GM12892 (cell line): Measurements from ENCODE around the gene CHCHD3. TPM values are rescaled to one million over a fixed set of nuclear protein-coding genes. Genes with fewer than 3 reads are reported as not detected.

ENCODE experiments used
- DNase-seq: peaks from one replicate; pipeline ENCODE4 v3.0.0; 2011; ENCODE audit not compliant: insufficient read length
- FAIRE-seq: peaks from 2 replicates; lab custom pipeline; 2011; peaks lifted over from hg19 to GRCh38; lab: Jason Lieb, UNC
- POLR2A ChIP-seq: IDR thresholded peaks from 2 replicates; pipeline ENCODE4 v1.6.1; 2011; ENCODE audit warnings: low read depth, low read length, control low read depth
- POLR2AphosphoS5 ChIP-seq: IDR thresholded peaks from 2 replicates; pipeline ENCODE4 v1.6.1; 2011; ENCODE audit warnings: low read depth, low read length, control low read depth
- TAF1 ChIP-seq: IDR thresholded peaks from 2 replicates; pipeline ENCODE4 v1.6.1; 2011; ENCODE audit warnings: low read depth, mild to moderate bottlenecking, control low read depth, low read length, borderline replicate concordance
- polyA plus RNA-seq: library from polyadenylated mRNA; unstranded; fragments of >200 nt; gene quantifications from one replicate; pipeline ENCODE4 v1.2.1, GENCODE V29; 2012; ENCODE audit warnings: missing spikeins, inconsistent platforms; ENCODE audit not compliant: missing spikeins

The CHCHD3 gene
- 90.2 TPM for polyA plus RNA-seq

DNA sequence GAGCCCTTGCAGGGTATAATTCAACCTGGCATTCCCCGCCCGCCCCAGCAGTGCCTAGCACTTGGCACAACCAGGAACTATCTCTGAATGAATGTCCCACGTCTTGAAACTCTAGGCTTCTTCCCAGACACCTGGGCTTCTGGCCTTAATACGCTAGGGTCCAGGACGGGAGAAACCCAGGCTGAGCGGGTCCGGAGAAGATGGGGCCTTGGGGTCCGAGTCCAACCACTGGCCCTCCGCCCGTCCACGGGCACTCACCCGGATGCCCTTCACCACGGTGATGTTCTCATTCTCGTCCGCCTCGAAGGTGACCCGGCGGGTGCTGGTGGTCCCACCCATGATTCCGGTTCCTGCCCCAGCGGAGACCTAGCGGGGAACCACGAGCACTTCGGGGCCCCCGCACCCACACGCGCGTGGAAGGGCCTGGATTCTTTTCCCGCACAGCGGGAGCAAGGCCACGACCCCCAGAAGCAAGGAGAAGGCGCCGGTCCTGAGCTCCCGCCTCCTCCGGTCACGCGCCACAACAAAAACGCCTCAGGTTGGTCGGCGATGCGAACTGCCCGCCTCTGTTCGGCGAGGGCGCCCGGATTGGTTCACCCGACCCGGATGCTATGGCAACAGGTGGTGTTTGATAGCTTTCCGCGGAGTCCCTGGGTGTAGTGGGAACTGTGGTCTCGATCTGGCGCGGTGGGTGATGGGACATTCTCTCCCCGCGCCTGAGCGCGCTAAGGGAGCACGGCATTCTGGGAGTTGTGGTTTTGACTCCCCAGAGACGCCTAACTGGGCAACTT lies at the start of gene CHCHD3:
TSS of gene CHCHD3 (minus strand) at position 492 of the 791 bp plus-strand sequence. CDS start at position 339, 153 bp downstream.
- TF ChIP-seq TAF1 (peak; percentile 31; the same call in 1 of the 2 replicates), POLR2AphosphoS5 (peak; percentile 73), POLR2A (peak; percentile 87)
- DNase-seq: peak; percentile 90
- peak; percentile 98 for FAIRE-seq

DNA sequence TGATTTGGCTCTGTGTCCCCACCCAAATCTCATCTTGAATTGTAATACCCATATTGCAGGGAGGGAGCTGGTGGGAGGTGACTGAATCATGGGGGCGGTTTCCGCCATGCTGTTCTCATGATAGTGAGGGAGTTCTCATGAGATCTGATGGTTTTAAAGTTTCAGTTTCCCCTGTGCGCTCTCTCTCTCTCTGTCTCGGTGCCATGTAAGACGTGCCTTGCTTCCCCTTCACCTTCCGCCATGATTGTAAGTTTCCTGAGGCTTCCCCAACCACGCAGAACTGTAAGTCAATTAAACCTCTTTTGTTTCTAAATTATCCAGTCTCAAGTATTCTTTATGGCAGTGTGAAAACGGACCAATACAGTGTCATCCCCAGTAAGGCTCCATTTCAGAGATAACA lies 48.3 kb upstream of the CHCHD3 start:
- DNase-seq (no peak), FAIRE-seq (no peak)
- TF ChIP-seq TAF1: no peak
- no peak for TF ChIP-seq POLR2A
- no peak for TF ChIP-seq POLR2AphosphoS5

DNA sequence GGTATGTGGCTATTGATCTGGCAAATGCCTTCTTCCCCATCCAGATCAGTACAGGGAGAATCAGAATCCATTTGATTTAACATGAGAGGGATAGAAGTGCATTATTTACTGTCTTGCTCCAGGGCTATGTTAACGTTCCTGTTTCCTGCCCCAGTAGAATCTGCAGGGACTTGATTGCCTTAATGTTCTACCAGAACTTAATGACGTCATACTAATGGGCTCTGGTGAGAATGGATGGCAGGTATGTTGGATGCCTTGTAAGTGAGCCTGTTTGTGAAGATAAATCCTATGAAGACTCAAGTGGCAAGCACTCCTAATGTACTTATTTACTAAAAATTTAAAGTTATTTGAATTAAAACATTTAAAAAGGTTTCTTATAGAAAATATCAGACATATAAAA lies 44.5 kb upstream of the CHCHD3 start:
- TF ChIP-seq TAF1: no peak
- no peak for TF ChIP-seq POLR2AphosphoS5
- TF ChIP-seq POLR2A: no peak
- DNase-seq (no peak), FAIRE-seq (no peak)

DNA sequence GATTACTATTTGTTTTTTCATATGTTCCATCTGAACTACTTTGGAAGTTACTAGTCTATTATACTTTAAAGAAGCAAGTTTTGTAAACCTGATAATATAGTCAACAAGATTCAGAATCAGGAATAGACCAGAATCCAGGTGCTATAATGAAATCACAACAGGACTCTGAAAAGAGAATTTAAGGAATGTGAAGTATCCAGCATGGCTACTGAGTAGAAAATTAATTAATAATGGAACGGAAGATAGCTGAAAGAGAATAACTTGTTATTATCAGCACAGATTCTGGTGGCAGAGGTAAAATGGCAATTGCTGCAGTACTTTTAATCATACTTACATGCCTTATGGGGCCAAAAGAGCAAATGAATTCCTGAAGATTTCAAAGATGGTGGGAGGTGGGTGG lies 43.1 kb upstream of the CHCHD3 start:
- no peak for TF ChIP-seq POLR2AphosphoS5
- TF ChIP-seq TAF1: no peak
- no peak for TF ChIP-seq POLR2A
- no peak for FAIRE-seq
- DNase-seq: no peak

DNA sequence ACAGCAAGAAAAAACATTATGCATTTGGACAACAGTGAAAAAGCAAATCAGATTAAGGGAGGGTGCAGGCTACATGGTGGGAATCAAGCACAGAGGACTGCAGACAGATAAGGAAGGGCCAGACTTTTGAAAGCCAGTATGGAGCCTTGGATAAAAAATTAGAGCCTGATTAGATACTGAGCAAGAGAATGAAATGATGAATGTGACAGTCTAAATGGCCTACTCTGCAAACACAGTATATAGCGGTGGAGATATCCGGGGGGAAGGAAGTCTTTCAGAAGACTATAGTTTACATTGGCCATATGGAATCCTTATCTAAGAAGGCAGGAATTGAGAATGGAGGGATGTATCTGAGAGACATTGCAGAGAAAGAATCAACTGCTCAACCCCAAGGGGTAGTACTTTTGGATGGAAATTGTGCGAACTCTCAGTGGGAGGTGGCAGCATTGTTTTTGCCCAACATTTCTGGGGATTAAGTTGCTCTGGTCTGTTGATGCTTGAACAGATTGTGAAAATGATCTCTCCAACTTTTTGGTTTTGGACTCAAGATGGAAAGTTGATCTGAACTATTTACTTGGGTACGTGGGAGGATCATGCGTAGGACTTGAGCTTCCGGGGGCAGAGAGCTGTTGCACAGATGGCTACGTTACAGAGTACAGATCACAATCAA lies 39.4 kb upstream of the CHCHD3 start:
- DNase-seq (no peak), FAIRE-seq (no peak)
- TF ChIP-seq POLR2A: no peak
- no peak for TF ChIP-seq POLR2AphosphoS5
- TF ChIP-seq TAF1: no peak

DNA sequence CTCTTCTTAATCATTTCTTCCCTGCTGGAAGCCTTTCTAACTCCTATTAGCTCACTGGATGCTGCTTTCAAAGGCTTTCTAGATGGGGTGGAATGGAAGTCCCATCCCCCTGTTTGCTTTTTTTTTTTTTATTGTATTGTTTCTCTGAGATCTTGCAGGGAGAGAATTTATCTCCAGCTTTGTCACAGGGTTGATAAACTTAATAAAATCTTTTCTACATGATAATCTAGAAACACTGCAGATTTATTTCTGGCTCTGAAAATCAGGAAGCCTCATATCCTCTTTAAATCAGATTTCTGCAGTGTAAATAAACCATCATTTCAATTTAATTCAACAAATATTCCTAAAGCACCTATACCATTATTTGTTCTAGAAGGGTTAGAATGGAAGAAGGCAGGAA lies 37.2 kb upstream of the CHCHD3 start:
- no peak for FAIRE-seq

DNA sequence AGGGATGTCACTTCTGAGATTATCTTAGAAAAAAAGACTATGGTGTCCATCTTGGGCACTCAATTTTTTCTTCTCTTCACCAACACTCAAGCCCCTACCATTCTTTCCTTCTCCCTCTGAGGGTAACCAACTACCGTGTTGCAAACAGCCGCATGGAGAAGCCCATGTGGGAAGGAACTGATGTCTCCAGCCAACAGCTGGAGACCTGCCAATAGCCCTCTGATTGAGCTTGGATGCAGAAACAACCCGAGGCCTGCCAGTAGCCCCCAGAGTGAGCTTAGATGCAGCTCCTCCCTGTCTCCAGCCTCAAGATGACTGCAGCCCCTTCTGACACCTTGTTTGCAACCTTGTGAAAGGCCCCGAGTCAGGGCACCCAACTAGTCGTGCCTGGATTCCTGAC lies 36.4 kb upstream of the CHCHD3 start:
- FAIRE-seq (no peak), DNase-seq (no peak)
- TF ChIP-seq POLR2AphosphoS5 (no peak), POLR2A (no peak), TAF1 (no peak)

More for the DNA sequence above, 37.2 kb upstream of the CHCHD3 start:
- TF ChIP-seq POLR2A (no peak), POLR2AphosphoS5 (no peak), TAF1 (no peak)
- no peak for DNase-seq

DNA sequence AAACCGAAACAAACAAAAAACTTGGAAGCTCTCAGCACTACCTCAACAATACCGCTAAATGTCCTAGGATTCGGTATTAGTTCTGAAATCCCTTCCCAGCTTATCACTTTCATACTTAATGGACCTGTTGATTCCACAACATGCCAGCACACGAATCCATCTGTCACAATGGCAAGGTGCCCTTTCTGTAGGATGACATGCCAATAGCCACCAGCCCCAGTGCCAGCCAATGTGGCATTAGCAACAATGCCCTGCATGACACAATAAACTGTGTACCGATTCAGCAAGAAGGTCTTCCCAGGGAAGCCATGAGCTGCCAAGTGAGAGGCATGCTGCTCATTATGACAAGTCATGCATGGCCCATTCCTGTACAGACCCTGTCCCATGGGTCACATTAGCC lies 35.6 kb upstream of the CHCHD3 start:
- FAIRE-seq: no peak
- no peak for TF ChIP-seq POLR2AphosphoS5
- TF ChIP-seq TAF1: no peak
- TF ChIP-seq POLR2A: no peak
- no peak for DNase-seq

DNA sequence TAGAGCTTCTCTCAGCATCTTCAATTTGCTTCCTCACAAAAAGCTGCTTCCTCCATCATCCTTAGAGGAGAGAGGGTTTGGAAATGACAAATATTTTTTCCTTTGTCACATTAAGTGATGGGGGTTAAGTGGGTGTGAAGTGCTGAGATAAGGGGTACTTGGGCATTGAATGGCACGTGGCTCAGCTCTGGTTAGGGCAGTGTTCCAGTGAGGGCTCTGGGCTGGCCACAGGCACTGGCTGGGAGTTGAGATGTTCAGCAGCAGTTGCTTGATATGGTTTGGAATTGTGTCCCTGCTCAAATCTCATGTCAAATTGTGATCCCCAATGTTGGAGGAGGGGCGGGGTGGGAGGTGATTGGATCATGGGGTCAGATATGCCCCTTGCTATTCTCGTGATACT lies 33.7 kb upstream of the CHCHD3 start:
- DNase-seq (no peak), FAIRE-seq (no peak)
- TF ChIP-seq POLR2AphosphoS5 (no peak), POLR2A (no peak), TAF1 (no peak)

DNA sequence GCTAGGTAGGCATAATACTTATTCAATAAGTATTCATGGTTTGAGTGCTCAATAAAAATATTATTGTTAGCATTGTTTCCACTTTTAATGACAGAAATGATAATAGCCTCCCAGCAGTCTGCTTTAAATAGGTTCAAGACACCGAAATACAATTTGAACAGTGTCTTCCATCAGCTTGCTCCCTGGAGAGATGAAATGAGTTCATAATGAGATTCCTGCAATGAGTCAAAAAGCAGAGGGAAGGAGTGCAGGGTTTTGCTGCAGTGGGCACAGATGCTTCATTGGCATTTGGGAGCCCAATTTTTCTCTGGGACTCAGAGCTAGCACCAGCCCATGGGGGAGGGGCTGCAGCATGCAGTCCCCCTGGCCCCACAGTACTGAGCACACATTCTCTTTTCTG lies 32.6 kb upstream of the CHCHD3 start:
- TF ChIP-seq POLR2AphosphoS5 (no peak), TAF1 (no peak), POLR2A (no peak)
- DNase-seq (no peak), FAIRE-seq (no peak)

DNA sequence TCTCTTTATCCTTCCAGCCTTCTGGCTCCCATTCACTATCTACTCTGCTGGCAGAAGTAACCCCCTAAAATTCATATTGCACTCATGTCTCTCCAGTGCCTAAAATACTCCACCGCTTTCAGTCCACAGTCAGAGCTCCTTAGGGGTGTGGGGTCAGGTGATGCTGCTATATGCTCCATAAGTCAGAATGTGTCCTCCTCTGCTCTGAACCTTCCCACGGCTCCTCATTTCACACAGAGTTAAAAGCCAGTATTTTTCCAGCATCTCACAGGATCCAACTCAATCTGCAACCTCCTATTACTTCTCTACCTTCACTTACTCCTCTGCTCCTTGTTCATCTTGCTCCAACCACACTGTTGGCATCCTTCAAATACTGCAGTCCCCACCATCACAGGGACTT lies 31.1 kb upstream of the CHCHD3 start:
- TF ChIP-seq POLR2A: no peak
- TF ChIP-seq POLR2AphosphoS5: no peak
- TF ChIP-seq TAF1: no peak
- no peak for FAIRE-seq
- DNase-seq: no peak

DNA sequence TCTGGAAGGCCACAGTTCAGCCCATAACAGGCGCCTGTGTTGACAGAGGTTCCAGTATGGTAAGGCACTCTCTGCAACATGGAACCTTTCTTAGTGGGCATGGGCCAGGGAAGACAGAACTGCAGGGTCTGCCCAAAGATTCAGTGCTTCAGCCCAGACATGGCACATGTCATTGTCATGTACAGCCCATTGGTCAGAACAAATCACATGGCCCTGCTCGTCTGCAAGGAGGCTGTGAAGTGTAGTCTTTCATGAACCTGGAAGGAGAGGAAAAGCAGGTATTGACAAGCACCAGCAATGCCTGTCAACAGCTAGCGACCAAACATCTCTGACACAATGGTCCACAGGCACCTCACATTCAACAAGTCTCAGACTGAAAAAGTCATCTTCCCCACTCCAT lies 30.4 kb upstream of the CHCHD3 start:
- TF ChIP-seq POLR2AphosphoS5 (no peak), TAF1 (no peak), POLR2A (no peak)
- DNase-seq (no peak), FAIRE-seq (no peak)

DNA sequence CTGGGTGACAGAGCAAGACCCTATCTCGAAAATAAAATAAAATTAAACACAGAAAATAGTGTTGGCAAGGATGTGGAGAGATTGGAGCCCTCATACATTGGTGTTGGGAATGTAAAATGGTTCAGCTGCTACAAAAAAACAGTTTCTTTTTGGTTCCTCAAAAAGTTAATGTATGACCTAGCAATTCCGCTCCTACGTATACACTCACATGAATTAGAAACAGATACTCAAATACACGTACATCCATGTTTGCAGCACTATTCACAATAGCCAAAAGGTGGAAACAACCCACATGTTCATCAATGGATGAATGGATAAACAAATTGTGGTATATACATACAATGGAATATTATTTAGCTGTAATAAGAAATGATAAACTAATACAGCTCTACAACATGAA lies 28.4 kb upstream of the CHCHD3 start:
- no peak for DNase-seq
- TF ChIP-seq POLR2A (no peak), TAF1 (no peak), POLR2AphosphoS5 (no peak)
- FAIRE-seq: no peak
